ENCODE results near the gene LRTM2. TPM values are rescaled to one million over a fixed set of nuclear protein-coding genes. Genes with fewer than 3 reads are reported as not detected.
"Not testable (repeated sequence)": the region's sequence is repeated elsewhere in the genome, so short reads cannot be mapped to it uniquely, and the experiment has no call there.

The LRTM2 gene
- total and polyA plus RNA-seq, 2 donors, result 0.05 to 0.11 TPM

- no peak overlapping the region for H3K27ac ChIP-seq (ENCODE audit: low read depth in 1 of 2, low read length in 1 of 2)
- H3K4me1 ChIP-seq (ENCODE audit: control insufficient read depth in 2 of 2, insufficient read depth in 2 of 2, low read length in 2 of 2), result peaks cover 0 to 20% of the 10 kb centered on the region in 2 donors
- peaks cover 8 to 16% of the 10 kb centered on the region in 2 donors for H3K27me3 ChIP-seq (ENCODE audit: control insufficient read depth in 2 of 2, insufficient read depth in 1 of 2, low read length in 1 of 2)
- no peaks in the 10 kb centered on the region for H3K9me3 ChIP-seq (ENCODE audit: control insufficient read depth in 2 of 2, insufficient read depth in 1 of 2, low read length in 1 of 2)
- no peak for DNase-seq (ENCODE audit: low read depth in 6 of 9, low spot score in 9 of 9)
- H3K4me3 ChIP-seq (ENCODE audit: low read length in 2 of 2), result no peak overlapping the region
- H3K36me3 ChIP-seq (ENCODE audit: control insufficient read depth in 2 of 2, insufficient read depth in 2 of 2, low read length in 1 of 2), result no peaks in the 10 kb centered on the region
- 91% methylated on average over 3 of the region's 3 CpGs for WGBS
Measured at GRCh38 chr12:1815108-1815507, 5.3 kb upstream of the LRTM2 start.

- peaks cover 0 to 15% of the 10 kb centered on the region in 2 donors for H3K4me1 ChIP-seq (ENCODE audit: control insufficient read depth in 2 of 2, insufficient read depth in 2 of 2, low read length in 2 of 2)
- no peak overlapping the region for H3K27ac ChIP-seq (ENCODE audit: low read depth in 1 of 2, low read length in 1 of 2)
- H3K27me3 ChIP-seq (ENCODE audit: control insufficient read depth in 2 of 2, insufficient read depth in 1 of 2, low read length in 1 of 2), result peaks cover 18 to 25% of the 10 kb centered on the region in 2 donors
- 85% methylated on average over 21 of the region's 21 CpGs for WGBS
- H3K9me3 ChIP-seq (ENCODE audit: control insufficient read depth in 2 of 2, insufficient read depth in 1 of 2, low read length in 1 of 2), result no peaks in the 10 kb centered on the region
- no peak overlapping the region for H3K4me3 ChIP-seq (ENCODE audit: low read length in 2 of 2)
- no peak for DNase-seq (ENCODE audit: low read depth in 6 of 9, low spot score in 9 of 9)
- no peaks in the 10 kb centered on the region for H3K36me3 ChIP-seq (ENCODE audit: control insufficient read depth in 2 of 2, insufficient read depth in 2 of 2, low read length in 1 of 2)
Measured at GRCh38 chr12:1815814-1816729, 4.3 kb upstream of the LRTM2 start.

GRCh38 chr12:1816730-1817348, 3.5 kb upstream of the LRTM2 start:
- 96% methylated on average over 9 of the region's 9 CpGs for WGBS
- peaks cover 24 to 33% of the 10 kb centered on the region in 2 donors for H3K27me3 ChIP-seq (ENCODE audit: control insufficient read depth in 2 of 2, insufficient read depth in 1 of 2, low read length in 1 of 2)
- no peak overlapping the region for H3K4me3 ChIP-seq (ENCODE audit: low read length in 2 of 2)
- DNase-seq (ENCODE audit: low read depth in 6 of 9, low spot score in 9 of 9), result no peak
- H3K9me3 ChIP-seq (ENCODE audit: control insufficient read depth in 2 of 2, insufficient read depth in 1 of 2, low read length in 1 of 2), result no peaks in the 10 kb centered on the region
- peaks cover 0 to 8% of the 10 kb centered on the region in 2 donors for H3K4me1 ChIP-seq (ENCODE audit: control insufficient read depth in 2 of 2, insufficient read depth in 2 of 2, low read length in 2 of 2)
- no peaks in the 10 kb centered on the region for H3K36me3 ChIP-seq (ENCODE audit: control insufficient read depth in 2 of 2, insufficient read depth in 2 of 2, low read length in 1 of 2)
- no peak overlapping the region for H3K27ac ChIP-seq (ENCODE audit: low read depth in 1 of 2, low read length in 1 of 2)

GRCh38 chr12:1817928-1818327, 2.4 kb upstream of the LRTM2 start:
- H3K4me1 ChIP-seq (ENCODE audit: control insufficient read depth in 2 of 2, insufficient read depth in 2 of 2, low read length in 2 of 2); DNase-seq (ENCODE audit: low read depth in 6 of 9, low spot score in 9 of 9); H3K9me3 ChIP-seq (ENCODE audit: control insufficient read depth in 2 of 2, insufficient read depth in 1 of 2, low read length in 1 of 2); H3K4me3 ChIP-seq (ENCODE audit: low read length in 2 of 2); H3K27ac ChIP-seq (ENCODE audit: low read depth in 1 of 2, low read length in 1 of 2); H3K36me3 ChIP-seq (ENCODE audit: control insufficient read depth in 2 of 2, insufficient read depth in 2 of 2, low read length in 1 of 2): not testable (repeated sequence)
- WGBS, result 96% methylated on average over 28 of the region's 28 CpGs
- H3K27me3 ChIP-seq (ENCODE audit: control insufficient read depth in 2 of 2, insufficient read depth in 1 of 2, low read length in 1 of 2), result peaks cover 27 to 44% of the 10 kb centered on the region in 2 donors

- no peaks in the 10 kb centered on the region for H3K36me3 ChIP-seq (ENCODE audit: control insufficient read depth in 2 of 2, insufficient read depth in 2 of 2, low read length in 1 of 2)
- no peak overlapping the region for H3K4me3 ChIP-seq (ENCODE audit: low read length in 2 of 2)
- H3K9me3 ChIP-seq (ENCODE audit: control insufficient read depth in 2 of 2, insufficient read depth in 1 of 2, low read length in 1 of 2), result no peaks in the 10 kb centered on the region
- peaks cover 28 to 51% of the 10 kb centered on the region in 2 donors for H3K27me3 ChIP-seq (ENCODE audit: control insufficient read depth in 2 of 2, insufficient read depth in 1 of 2, low read length in 1 of 2)
- DNase-seq (ENCODE audit: low read depth in 6 of 9, low spot score in 9 of 9), result no peak
- whole genome bisulfite sequencing, result 84% methylated on average over 9 of the region's 9 CpGs
- H3K4me1 ChIP-seq (ENCODE audit: control insufficient read depth in 2 of 2, insufficient read depth in 2 of 2, low read length in 2 of 2), result peaks cover 0 to 3% of the 10 kb centered on the region in 2 donors
- H3K27ac ChIP-seq (ENCODE audit: low read depth in 1 of 2, low read length in 1 of 2), result no peak overlapping the region
Measured at GRCh38 chr12:1819050-1819449, 1.3 kb upstream of the LRTM2 start.

GRCh38 chr12:1819571-1819970, 794 bp upstream of the LRTM2 start:
- no peak overlapping the region for H3K27ac ChIP-seq (ENCODE audit: low read depth in 1 of 2, low read length in 1 of 2)
- no peaks in the 10 kb centered on the region for H3K36me3 ChIP-seq (ENCODE audit: control insufficient read depth in 2 of 2, insufficient read depth in 2 of 2, low read length in 1 of 2)
- WGBS, result 70% methylated on average over 6 of the region's 6 CpGs
- H3K27me3 ChIP-seq (ENCODE audit: control insufficient read depth in 2 of 2, insufficient read depth in 1 of 2, low read length in 1 of 2), result peaks cover 28 to 53% of the 10 kb centered on the region in 2 donors
- no peak overlapping the region for H3K4me3 ChIP-seq (ENCODE audit: low read length in 2 of 2)
- H3K4me1 ChIP-seq (ENCODE audit: control insufficient read depth in 2 of 2, insufficient read depth in 2 of 2, low read length in 2 of 2), result peaks cover 0 to 3% of the 10 kb centered on the region in 2 donors
- no peak for DNase-seq (ENCODE audit: low read depth in 6 of 9, low spot score in 9 of 9)
- H3K9me3 ChIP-seq (ENCODE audit: control insufficient read depth in 2 of 2, insufficient read depth in 1 of 2, low read length in 1 of 2), result no peaks in the 10 kb centered on the region

- no peak for DNase-seq (ENCODE audit: low read depth in 6 of 9, low spot score in 9 of 9)
- peaks cover 28 to 53% of the 10 kb centered on the region in 2 donors for H3K27me3 ChIP-seq (ENCODE audit: control insufficient read depth in 2 of 2, insufficient read depth in 1 of 2, low read length in 1 of 2)
- no peaks in the 10 kb centered on the region for H3K36me3 ChIP-seq (ENCODE audit: control insufficient read depth in 2 of 2, insufficient read depth in 2 of 2, low read length in 1 of 2)
- H3K4me3 ChIP-seq (ENCODE audit: low read length in 2 of 2), result no peak overlapping the region
- H3K4me1 ChIP-seq (ENCODE audit: control insufficient read depth in 2 of 2, insufficient read depth in 2 of 2, low read length in 2 of 2), result peaks cover 0 to 3% of the 10 kb centered on the region in 2 donors
- H3K9me3 ChIP-seq (ENCODE audit: control insufficient read depth in 2 of 2, insufficient read depth in 1 of 2, low read length in 1 of 2), result no peaks in the 10 kb centered on the region
- 81% methylated on average over 11 of the region's 11 CpGs for WGBS
- no peak overlapping the region for H3K27ac ChIP-seq (ENCODE audit: low read depth in 1 of 2, low read length in 1 of 2)
Measured at GRCh38 chr12:1820896-1821291, 529 bp downstream of the LRTM2 start.

GRCh38 chr12:1821805-1822204, 1.4 kb downstream of the LRTM2 start:
- no peaks in the 10 kb centered on the region for H3K9me3 ChIP-seq (ENCODE audit: control insufficient read depth in 2 of 2, insufficient read depth in 1 of 2, low read length in 1 of 2)
- no peak overlapping the region for H3K4me3 ChIP-seq (ENCODE audit: low read length in 2 of 2)
- H3K27ac ChIP-seq (ENCODE audit: low read depth in 1 of 2, low read length in 1 of 2), result no peak overlapping the region
- peaks cover 0 to 3% of the 10 kb centered on the region in 2 donors for H3K4me1 ChIP-seq (ENCODE audit: control insufficient read depth in 2 of 2, insufficient read depth in 2 of 2, low read length in 2 of 2)
- DNase-seq (ENCODE audit: low read depth in 6 of 9, low spot score in 9 of 9), result no peak
- no peaks in the 10 kb centered on the region for H3K36me3 ChIP-seq (ENCODE audit: control insufficient read depth in 2 of 2, insufficient read depth in 2 of 2, low read length in 1 of 2)
- 45% methylated on average over 12 of the region's 12 CpGs for WGBS
- H3K27me3 ChIP-seq (ENCODE audit: control insufficient read depth in 2 of 2, insufficient read depth in 1 of 2, low read length in 1 of 2), result peaks cover 28 to 51% of the 10 kb centered on the region in 2 donors

GRCh38 chr12:1822699-1823098, 2.3 kb downstream of the LRTM2 start:
- Histone ChIP-seq H3K4me1 (ENCODE audit: control insufficient read depth in 2 of 2, insufficient read depth in 2 of 2, low read length in 2 of 2) (peaks cover 0 to 3% of the 10 kb centered on the region in 2 donors), H3K4me3 (ENCODE audit: low read length in 2 of 2) (no peak overlapping the region), H3K27me3 (ENCODE audit: control insufficient read depth in 2 of 2, insufficient read depth in 1 of 2, low read length in 1 of 2) (peaks cover 28 to 56% of the 10 kb centered on the region in 2 donors), H3K9me3 (ENCODE audit: control insufficient read depth in 2 of 2, insufficient read depth in 1 of 2, low read length in 1 of 2) (no peaks in the 10 kb centered on the region), H3K27ac (ENCODE audit: low read depth in 1 of 2, low read length in 1 of 2) (no peak overlapping the region), H3K36me3 (ENCODE audit: control insufficient read depth in 2 of 2, insufficient read depth in 2 of 2, low read length in 1 of 2) (no peaks in the 10 kb centered on the region)
- DNase-seq (ENCODE audit: low read depth in 6 of 9, low spot score in 9 of 9), result no peak
- 94% methylated on average over 11 of the region's 11 CpGs for WGBS
